Common myeloid progenitor, CD34-positive (primary cell): ENCODE results near the gene TNKS1BP1.

Experiments
- CTCF ChIA-PET: fragments of 350-600 bp; sonication (Branson Sonifier 250); formaldehyde crosslinking; loops from one replicate; lab custom pipeline; 2021; ENCODE audit warnings: antibody characterized with exemption; lab: Charles Lee
- POLR2A ChIA-PET: fragments of 350-600 bp; sonication (Branson Sonifier 250); formaldehyde crosslinking; loops from one replicate; lab custom pipeline; 2021; ENCODE audit warnings: antibody characterized with exemption; lab: Charles Lee
- DNase-seq, 3 donors: peaks; one replicate each; pipeline versions ENCODE4 v3.0.0 to v3.0.0-alpha.2; 2013
- H3K27ac ChIP-seq, 2 experiments: 1 replicate in 1 of 2; 2 replicates in 1 of 2; pipeline ENCODE4 v1.7.0; 2013; ENCODE audit warnings: inconsistent platforms in 2 of 2, low read length in 2 of 2, mild to moderate bottlenecking in 2 of 2, low read depth in 1 of 2, moderate library complexity in 1 of 2; ENCODE audit not compliant: severe bottlenecking in 2 of 2, insufficient read depth in 1 of 2, poor library complexity in 1 of 2
- H3K27me3 ChIP-seq, 5 experiments: replicated peaks in 2 of 5; 1 replicate in 3 of 5; 2 replicates in 2 of 5; pipeline versions ENCODE4 v1.6.1 to v1.7.0; 2013; ENCODE audit warnings: low read length in 4 of 5, mild to moderate bottlenecking in 2 of 5, moderate library complexity in 2 of 5, inconsistent platforms in 1 of 5; ENCODE audit not compliant: insufficient read depth in 5 of 5, control insufficient read depth in 4 of 5
- H3K36me3 ChIP-seq, 4 experiments: 1 replicate in 2 of 4; 2 replicates in 2 of 4; pipeline versions ENCODE4 v1.6.1 to v1.7.0; 2013; ENCODE audit warnings: low read length in 3 of 4, control low read depth in 1 of 4, mild to moderate bottlenecking in 1 of 4; ENCODE audit not compliant: control insufficient read depth in 4 of 4, insufficient read depth in 4 of 4
- H3K4me1 ChIP-seq, 4 experiments: 1 replicate in 3 of 4; 2 replicates in 1 of 4; pipeline versions ENCODE4 v1.6.1 to v1.7.1; 2013; ENCODE audit warnings: low read length in 3 of 4, mild to moderate bottlenecking in 3 of 4, control low read depth in 1 of 4, inconsistent platforms in 1 of 4, moderate library complexity in 1 of 4; ENCODE audit not compliant: control insufficient read depth in 4 of 4, insufficient read depth in 4 of 4; ENCODE audit errors: control extremely low read depth in 1 of 4
- H3K4me3 ChIP-seq, 7 experiments: 1 replicate in 4 of 7; 2 replicates in 3 of 7; pipeline versions ENCODE4 v1.5.1 to v1.7.0; 2013; ENCODE audit warnings: mild to moderate bottlenecking in 7 of 7, low read length in 6 of 7, moderate library complexity in 6 of 7, inconsistent platforms in 2 of 7, low read depth in 2 of 7, control low read depth in 1 of 7; ENCODE audit not compliant: insufficient read depth in 4 of 7, control insufficient read depth in 1 of 7; ENCODE audit errors: extremely low read depth in 1 of 7
- H3K9me3 ChIP-seq, 5 experiments: 1 replicate in 4 of 5; 2 replicates in 1 of 5; pipeline versions ENCODE4 v1.6.1 to v1.7.1; 2013; ENCODE audit warnings: low read length in 4 of 5, mild to moderate bottlenecking in 2 of 5, inconsistent platforms in 1 of 5, low read depth in 1 of 5, moderate library complexity in 1 of 5; ENCODE audit not compliant: control insufficient read depth in 4 of 5, insufficient read depth in 2 of 5; ENCODE audit errors: control extremely low read depth in 1 of 5
- WGBS: methylation state at CpG from one replicate; pipeline ENCODE4 v1.1.5; 2013; ENCODE audit not compliant: insufficient coverage; 5-methylcytosine and 5-hydroxymethylcytosine counted together

TNKS1BP1 gene

GRCh38 chr11:57251491-57252104, 73.2 kb downstream of the TNKS1BP1 start:
- Histone ChIP-seq H3K27ac (no peak overlapping the region), H3K9me3 (peaks cover 0 to 3% (median 0%) of the 10 kb centered on the region in 5 experiments), H3K27me3 (peaks cover 2 to 61% (median 24%) of the 10 kb centered on the region in 5 experiments), H3K36me3 (no peaks in the 10 kb centered on the region), H3K4me3 (no peak overlapping the region), H3K4me1 (peaks cover 0 to 6% (median 0%) of the 10 kb centered on the region in 4 experiments)
- POLR2A ChIA-PET, result no interaction called here
- peak; percentile 34 to 63 (median 60) for DNase-seq
- 26% methylated on average over 4 of the region's 5 CpGs for WGBS
- CTCF ChIA-PET, result interaction anchor here (1.3 to 8.2 kb wide), 8 partner anchors 12 to 409 kb away, joined by 3 to 104 read pairs (median 20); no protein-coding TSS in a partner anchor

- ChIA-PET POLR2A (no interaction called here), CTCF (interaction anchor here (0.6 to 8.2 kb wide), 14 partner anchors 9 to 409 kb away, joined by 3 to 104 read pairs (median 10); no protein-coding TSS in a partner anchor)
- peaks cover 2 to 61% (median 24%) of the 10 kb centered on the region in 5 experiments for H3K27me3 ChIP-seq
- no peaks in the 10 kb centered on the region for H3K36me3 ChIP-seq
- DNase-seq, result no peak
- H3K4me3 ChIP-seq, result no peak overlapping the region
- peaks cover 0 to 6% (median 0%) of the 10 kb centered on the region in 4 experiments for H3K4me1 ChIP-seq
- H3K27ac ChIP-seq, result no peak overlapping the region
- 96% methylated on average over 2 of the region's 2 CpGs for WGBS
- no peaks in the 10 kb centered on the region for H3K9me3 ChIP-seq
These were observed 73.7 kb downstream of the TNKS1BP1 start for GRCh38 chr11:57251037-57251436.
